OCI-M2 (cell line): ENCODE results near the gene CSN1S1.
"Not testable (repeated sequence)": the region's sequence is repeated elsewhere in the genome, so short reads cannot be mapped to it uniquely, and the experiment has no call there.

Experiments
- DNase-seq: peaks from one replicate; lab custom pipeline; 2025; ENCODE audit not compliant: unreplicated experiment; lab: John Stamatoyannopoulos, UW

CSN1S1 gene

GRCh38 chr4:69930768-69931167 is at the start of gene CSN1S1:
Gene CSN1S1 (plus strand): TSS chr4:69931068. CDS start chr4:69932556, 1,488 bp downstream.
- no peak for DNase-seq

- no peak for DNase-seq
These were observed 49.6 kb upstream of the CSN1S1 start for GRCh38 chr4:69881173-69881773.

GRCh38 chr4:69882150-69882549 is 48.7 kb upstream of the CSN1S1 start:
- DNase-seq: no peak

- no peak for DNase-seq
These were observed 42.5 kb upstream of the CSN1S1 start for GRCh38 chr4:69888336-69888735.

GRCh38 chr4:69894186-69894585 is 36.7 kb upstream of the CSN1S1 start:
- no peak for DNase-seq

- DNase-seq: no peak
These were observed 36.1 kb upstream of the CSN1S1 start for GRCh38 chr4:69894721-69895120.

- DNase-seq: no peak
These were observed 34.2 kb upstream of the CSN1S1 start for GRCh38 chr4:69896530-69897116.

GRCh38 chr4:69907151-69907550 is 23.7 kb upstream of the CSN1S1 start:
- DNase-seq: no peak

- no peak for DNase-seq
These were observed 21.7 kb upstream of the CSN1S1 start for GRCh38 chr4:69909195-69909594.

GRCh38 chr4:69910016-69910782 is 20.7 kb upstream of the CSN1S1 start:
- DNase-seq: no peak

GRCh38 chr4:69920874-69921273 is 10.0 kb upstream of the CSN1S1 start:
- DNase-seq: no peak

GRCh38 chr4:69923782-69924410 is 7.0 kb upstream of the CSN1S1 start:
- not testable (repeated sequence) for DNase-seq

- DNase-seq: no peak
These were observed 3.3 kb downstream of the CSN1S1 start for GRCh38 chr4:69934150-69934549.

- DNase-seq: no peak
These were observed 5.7 kb downstream of the CSN1S1 start for GRCh38 chr4:69936566-69936965.

GRCh38 chr4:69951602-69952001 is 20.7 kb downstream of the CSN1S1 start:
- no peak for DNase-seq

- DNase-seq: no peak
These were observed 26.3 kb downstream of the CSN1S1 start for GRCh38 chr4:69957209-69957608.

- DNase-seq: no peak
These were observed 34.8 kb downstream of the CSN1S1 start, which contains the start of gene CSN2 for GRCh38 chr4:69965628-69966027. Gene CSN2 (minus strand): TSS chr4:69965728. CDS start chr4:69960995, 4,733 bp downstream.

- DNase-seq: no peak
These were observed 39.2 kb downstream of the CSN1S1 start for GRCh38 chr4:69970071-69970470.

- DNase-seq: no peak
These were observed 43.8 kb downstream of the CSN1S1 start for GRCh38 chr4:69974631-69975030.

GRCh38 chr4:69977582-69977981 is 46.7 kb downstream of the CSN1S1 start:
- no peak for DNase-seq

- DNase-seq: no peak
These were observed 53.2 kb downstream of the CSN1S1 start for GRCh38 chr4:69984030-69984443.

GRCh38 chr4:69986663-69987062 is 55.8 kb downstream of the CSN1S1 start:
- no peak for DNase-seq
